NCI-H774 (cell line): ENCODE results near the gene CDK2.
"Not testable (repeated sequence)": the region's sequence is repeated elsewhere in the genome, so short reads cannot be mapped to it uniquely, and the experiment has no call there.

ENCODE experiments used
- DNase-seq: peaks from one replicate; lab custom pipeline; 2025; lab: John Stamatoyannopoulos, UW

The CDK2 gene

DNA sequence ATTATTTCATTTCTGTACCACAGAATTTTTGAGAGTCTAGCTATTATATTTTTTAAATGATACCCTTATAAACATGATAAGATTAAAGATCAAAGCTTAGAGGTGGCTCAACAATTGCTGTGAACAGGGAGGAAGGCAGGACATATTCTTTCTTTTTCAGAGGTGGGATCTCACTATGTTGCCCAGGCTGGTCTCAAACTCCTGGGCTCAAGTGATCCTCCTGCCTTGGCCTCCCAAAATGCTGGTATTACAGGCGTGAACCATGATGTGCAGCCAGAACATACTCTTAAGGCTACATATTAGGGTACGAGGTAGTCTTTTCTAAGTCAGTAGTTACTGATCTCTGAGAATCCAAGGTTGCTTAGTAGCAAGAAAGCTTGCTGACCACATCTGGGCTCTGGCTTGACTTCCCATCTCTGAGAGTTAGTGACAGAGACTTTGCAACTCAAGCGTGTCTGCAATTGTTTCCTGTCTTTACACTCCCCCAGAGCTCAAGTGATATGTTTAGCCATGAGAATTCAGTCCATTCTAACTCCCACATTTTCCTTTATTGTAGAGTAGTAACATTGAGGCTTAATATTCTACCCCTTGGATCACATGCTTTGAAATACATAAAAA is 15.8 kb downstream of the CDK2 start:
- DNase-seq, result no peak

DNA sequence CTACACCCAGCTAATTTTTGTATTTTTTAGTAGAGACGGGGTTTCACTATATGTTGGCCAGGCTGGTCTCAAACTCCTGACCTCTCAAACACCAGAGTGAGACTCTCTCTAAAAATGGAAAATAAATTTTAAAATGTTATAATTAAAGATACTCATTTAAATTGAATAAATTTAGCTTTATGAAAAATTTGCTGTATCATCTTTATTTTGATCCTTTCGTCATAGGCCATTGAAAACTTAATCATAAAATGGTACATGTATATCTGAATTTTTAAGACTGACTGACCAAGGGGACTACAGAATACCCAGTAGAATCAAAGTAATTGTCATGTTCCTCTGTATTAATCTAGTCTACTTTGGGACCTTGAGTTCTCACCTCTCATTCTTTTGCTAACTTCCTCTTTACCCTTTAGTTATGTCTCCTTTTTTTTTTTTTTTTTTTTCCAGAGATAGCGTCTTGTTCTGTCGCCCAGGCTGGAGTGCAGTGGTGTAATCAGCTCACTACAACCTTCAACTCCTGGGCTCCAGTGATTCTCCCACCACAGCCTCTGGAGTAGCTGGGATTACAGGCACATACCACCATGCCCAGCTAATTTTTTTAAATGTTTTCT is 16.7 kb downstream of the CDK2 start:
- no peak for DNase-seq

DNA sequence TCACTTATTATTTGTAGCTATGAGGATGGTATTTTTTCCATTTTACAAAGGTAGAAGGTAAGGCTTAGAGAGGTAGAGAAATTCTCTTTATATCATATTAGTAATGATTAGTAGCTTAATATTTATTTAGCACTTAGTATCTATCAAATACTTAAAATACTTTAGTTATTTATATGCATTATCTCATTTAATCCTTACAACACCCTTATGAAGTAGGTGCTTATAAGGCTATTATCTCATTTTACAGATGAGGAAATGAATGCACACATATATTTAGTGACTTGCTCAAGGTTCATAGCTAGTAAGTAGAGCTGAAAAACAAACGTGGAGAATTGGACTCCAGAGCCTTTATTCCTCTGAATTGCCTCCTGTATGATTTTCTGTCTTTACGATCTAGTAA is 18.2 kb downstream of the CDK2 start:
- DNase-seq, result no peak

DNA sequence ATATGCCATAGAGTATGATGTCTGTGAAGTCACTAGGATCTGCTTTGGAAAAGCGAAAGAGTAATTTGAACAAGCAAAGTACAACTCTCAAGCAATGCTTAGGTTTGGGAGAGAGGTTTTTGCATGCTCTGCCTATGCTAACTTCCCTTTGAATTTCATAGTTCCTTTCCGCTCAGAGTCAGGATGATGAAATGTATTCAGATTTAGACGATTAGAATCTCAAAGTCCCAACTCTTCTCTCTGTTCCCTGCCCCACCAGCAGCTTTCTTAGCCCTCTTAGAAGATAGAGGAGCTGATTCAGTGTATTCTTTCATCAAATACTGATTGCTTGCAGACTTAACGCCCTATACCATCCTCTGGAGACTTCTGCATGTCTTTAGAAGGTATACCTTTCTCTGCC is 18.7 kb downstream of the CDK2 start:
- no peak for DNase-seq

DNA sequence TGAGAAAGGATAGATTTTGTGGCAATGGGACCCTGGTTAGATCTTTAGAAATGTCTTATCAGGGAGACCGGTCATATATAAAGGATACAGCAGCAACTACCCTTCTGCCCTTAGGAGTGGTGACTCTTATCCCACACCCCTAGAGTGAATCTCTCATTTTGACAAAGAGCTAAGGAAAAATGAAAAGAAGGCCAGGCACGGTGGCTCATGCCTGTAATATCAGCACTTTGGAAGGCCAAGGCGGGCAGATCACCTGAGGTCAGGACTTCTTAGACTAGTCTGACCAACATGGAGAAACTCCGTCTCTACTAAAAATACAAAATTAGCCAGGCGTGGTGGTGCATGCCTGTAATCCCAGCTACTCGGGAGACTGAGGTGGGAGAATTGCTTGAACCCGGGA is 19.3 kb downstream of the CDK2 start:
- not testable (repeated sequence) for DNase-seq

DNA sequence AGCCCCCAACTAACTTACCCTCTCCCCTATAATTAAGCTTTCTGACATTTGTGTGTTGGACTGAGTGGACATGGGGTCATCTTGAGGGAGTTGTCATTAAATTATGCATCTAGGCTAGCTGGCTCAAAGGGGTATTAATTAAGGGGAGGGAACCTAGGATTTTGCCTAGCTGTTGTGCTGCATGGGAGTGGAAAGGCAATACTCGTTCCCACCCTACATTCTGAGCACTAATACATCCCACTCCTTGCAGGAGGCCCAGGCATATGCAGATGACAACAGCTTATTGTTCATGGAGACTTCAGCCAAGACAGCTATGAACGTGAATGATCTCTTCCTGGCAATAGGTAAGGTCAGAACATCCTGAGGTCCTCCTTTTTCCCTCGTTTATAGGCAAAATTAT is 24.5 kb downstream of the CDK2 start:
- no peak for DNase-seq

DNA sequence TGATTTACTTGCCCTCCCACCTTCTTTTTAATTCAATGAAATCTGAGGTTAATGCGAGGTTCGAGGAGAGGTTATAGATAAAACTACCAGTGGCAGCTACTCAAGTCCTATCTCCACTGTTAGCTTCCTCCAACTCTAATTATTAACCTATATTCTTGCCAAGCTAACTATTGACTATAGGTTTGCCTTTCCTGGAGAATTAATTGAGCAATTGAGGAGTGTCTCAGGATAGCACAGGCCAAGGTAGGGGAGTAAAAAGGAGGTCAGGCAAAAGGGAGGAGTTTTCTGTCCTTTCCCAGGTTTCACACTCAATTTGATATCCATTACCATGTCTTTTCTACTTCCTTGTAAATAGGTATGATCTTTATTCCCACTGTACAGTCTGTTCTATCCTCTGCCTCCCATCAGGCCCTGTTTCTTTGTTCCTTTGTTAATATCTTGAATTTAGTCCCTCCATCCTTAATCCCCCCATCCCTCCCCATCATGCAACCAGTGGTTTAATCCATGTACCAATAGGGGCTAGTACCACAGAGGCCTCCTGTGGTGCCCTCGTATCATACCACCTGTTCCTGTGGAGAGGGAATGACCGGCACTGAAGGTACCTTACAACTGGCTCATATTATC is 26.7 kb downstream of the CDK2 start:
- DNase-seq, result no peak

DNA sequence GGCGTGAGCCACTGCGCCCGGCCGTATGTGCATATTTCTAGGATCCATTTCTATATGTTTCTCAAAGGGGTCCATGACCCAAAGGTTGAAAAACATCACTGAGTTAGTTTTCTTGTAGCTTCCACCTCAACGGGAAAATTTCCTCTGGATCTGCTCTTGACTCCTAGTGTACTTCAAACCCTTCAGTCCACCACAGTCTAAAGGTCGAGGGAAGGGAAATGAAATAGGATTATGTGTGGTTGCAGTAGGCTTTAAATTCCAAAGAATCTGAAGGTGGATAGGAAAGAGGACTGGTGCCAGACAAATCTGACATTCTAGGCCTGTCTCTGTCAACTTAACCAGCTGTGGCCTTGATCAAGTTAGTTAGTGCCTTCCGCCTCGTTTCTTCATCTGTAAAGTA is 28.7 kb downstream of the CDK2 start:
- no peak for DNase-seq

DNA sequence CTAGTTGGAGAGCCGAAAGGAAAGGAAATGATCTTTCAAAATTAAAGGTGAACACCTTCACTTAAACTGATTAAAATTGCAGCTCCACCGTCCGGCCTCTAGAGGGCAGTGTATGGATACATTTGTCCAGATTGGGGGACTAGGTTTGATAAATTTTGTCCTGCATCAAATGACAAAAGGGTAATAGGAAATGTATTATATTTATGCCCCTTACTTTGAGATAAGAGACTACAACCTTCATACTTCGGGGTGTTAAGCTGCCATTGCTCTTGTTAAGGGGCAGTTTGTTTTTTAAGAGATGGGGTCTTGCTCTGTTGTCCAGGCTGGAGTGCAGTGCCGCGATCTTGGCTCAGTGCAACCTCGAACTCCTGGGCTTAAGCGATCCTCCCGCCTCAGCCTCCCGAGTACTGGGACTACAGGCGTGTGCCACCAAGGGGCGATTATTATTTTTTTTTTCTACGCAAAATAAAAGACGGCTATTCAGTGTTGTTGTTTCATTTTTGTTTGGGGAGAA is 29.6 kb downstream of the CDK2 start:
- peak; percentile 63 for DNase-seq

DNA sequence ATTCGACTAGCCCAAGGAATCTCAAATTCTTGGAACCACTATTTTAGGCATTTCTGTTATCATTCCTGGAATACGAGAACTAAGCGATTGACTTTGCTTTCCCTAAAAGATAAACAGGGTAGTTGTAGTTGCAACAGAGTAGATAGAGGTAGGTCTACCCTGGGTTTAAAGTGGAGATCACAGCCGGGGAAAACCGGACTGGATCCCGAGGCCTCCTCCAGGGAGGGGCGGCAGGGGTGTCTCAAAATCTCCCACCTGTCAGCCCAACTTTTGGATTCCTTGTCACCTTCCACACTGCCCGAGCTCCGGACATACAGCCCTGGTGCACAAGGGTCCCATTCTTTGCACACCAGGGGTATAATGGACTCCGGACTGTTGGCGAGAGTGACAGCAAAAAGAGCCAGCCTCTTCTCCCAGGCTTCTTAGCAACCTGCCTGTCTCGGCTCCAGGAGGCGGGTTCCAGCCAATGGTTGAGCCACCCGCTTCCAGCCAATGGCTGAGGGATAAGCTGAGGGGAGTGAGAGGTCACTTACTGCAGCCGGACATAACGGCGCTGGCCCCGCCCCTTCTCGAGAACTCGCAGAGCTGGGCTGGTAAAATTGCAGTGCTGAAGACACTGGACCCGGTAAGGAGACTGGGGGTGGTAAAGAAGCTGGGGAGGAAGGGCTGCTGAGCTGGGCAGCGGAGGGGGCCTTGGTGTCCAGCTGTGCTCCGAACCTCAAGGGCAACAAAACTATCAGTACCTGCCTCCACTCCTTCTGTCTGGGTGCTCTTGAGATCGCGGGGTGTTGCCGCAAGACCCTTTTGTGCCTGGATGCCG is 30.3 kb downstream of the CDK2 start, which contains the start of gene SUOX:
Gene SUOX (plus strand): TSS at position 562 of the 820 bp plus-strand sequence. CDS start 4,946 bp downstream, outside the sequence.
- peak; percentile 97 for DNase-seq

DNA sequence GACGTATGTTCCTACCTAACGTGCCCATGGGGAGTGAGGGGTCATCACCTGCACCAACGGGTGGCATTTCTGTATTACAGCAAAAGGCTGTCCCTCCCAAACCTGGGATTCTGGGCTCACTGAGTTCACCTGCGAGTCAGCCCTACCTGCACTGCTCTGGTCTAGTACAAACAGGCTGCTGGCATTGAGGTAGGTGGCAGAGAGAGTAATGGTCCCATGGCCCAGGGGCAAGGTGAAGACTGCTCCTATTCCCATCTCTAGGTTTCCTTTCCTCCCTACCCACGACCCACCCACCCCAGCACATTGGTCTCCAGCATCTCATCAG is 30.9 kb downstream of the CDK2 start:
- DNase-seq, result no peak

DNA sequence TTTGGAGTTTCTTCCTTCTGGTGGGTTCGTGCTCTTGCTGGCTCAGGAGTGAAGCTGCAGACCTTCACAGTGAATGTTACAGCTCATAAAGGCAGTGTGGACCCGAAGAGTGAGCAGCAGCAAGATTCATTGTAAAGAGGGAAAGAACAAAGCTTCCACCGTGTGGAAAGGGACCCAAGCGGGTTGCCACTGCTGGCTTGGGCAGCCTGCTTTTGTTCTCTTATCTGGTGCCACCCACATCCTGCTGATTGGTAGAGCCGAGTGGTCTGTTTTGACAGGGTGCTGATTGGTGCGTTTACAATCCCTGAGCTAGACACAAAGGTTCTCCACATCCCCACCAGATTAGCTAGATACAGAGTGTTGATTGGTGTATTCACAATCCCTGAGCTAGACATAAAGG is 32.9 kb downstream of the CDK2 start:
- not testable (repeated sequence) for DNase-seq

DNA sequence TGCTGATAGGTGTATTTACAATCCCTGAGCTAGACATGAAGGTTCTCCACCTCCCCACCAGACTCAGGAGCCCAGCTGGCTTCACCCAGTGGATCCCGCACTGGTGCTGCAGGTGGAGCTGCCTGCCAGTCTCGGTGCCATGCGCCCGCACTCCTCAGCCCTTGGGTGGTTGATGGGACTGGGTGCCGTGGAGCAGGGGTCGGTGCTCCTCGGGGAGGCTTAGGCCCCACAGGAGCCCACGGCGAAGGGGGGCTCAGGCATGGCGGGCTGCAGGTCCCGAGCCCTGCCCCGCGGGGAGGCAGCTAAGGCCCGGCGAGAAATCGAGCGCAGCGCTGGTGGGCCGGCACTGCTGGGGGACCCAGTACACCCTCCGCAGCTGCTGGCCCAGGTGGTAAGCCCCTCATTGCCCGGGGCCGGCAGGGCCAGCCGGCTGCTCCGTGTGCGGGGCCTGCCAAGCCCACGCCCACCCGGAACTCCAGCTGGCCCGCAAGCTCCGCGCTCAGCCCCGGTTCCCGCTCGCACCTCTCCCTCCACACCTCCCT is 33.4 kb downstream of the CDK2 start:
- DNase-seq, result not testable (repeated sequence)

DNA sequence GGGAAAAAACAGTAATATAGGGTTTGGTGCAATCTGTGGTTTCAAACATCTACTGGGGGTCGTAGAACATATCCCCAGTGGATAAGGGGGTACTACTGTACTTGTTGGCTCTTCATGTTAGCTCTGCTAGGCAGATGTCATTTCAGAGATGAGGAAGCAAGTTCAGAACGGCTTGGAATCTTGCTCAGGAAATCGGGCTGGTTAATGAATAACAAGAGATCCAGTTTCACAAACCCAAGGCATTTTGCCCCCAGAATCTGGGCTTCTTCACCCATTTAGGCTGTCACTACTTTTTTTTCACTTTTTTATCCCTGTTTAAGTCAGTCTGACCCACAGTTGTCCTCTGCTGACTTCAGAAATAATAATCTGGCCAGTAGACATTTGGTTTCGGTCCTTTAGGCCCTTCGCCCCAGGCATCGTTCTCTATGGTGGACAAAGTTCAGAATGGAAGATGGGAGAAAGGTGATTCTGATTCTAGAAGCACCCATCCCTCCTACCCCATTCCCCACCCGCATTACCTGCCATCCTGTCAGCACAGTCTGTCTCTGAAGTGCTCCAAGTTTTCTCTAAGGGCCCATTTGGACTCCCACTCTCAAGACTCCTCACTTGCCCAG is 35.0 kb downstream of the CDK2 start:
- DNase-seq, result no peak

DNA sequence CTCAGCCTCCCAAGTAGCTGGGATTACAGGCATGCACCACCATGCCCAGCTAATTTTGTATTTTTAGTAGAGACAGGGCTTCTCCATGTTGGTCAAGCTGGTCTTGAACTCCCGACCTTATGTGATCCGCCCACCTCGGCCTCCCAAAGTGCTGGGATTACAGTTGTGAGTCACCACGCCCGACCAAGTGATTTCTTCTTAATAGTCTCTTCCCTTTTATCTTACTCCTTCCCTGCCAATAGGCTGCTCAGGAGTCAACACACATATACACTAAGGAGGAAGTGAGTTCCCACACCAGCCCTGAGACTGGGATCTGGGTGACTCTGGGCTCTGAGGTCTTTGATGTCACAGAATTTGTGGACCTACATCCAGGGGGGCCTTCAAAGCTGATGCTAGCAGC is 36.7 kb downstream of the CDK2 start:
- not testable (repeated sequence) for DNase-seq

DNA sequence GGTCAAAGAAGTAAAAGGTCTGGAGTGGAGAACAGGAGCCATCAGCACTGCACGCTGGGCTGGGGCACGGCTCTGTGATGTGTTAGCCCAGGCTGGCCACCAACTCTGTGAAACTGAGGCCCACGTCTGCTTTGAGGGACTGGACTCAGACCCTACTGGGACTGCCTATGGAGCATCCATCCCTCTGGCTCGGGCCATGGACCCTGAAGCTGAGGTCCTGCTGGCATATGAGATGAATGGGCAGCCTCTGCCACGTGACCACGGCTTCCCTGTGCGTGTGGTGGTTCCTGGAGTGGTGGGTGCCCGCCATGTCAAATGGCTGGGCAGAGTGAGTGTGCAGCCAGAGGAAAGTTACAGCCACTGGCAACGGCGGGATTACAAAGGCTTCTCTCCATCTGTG is 37.6 kb downstream of the CDK2 start:
- DNase-seq, result no peak

DNA sequence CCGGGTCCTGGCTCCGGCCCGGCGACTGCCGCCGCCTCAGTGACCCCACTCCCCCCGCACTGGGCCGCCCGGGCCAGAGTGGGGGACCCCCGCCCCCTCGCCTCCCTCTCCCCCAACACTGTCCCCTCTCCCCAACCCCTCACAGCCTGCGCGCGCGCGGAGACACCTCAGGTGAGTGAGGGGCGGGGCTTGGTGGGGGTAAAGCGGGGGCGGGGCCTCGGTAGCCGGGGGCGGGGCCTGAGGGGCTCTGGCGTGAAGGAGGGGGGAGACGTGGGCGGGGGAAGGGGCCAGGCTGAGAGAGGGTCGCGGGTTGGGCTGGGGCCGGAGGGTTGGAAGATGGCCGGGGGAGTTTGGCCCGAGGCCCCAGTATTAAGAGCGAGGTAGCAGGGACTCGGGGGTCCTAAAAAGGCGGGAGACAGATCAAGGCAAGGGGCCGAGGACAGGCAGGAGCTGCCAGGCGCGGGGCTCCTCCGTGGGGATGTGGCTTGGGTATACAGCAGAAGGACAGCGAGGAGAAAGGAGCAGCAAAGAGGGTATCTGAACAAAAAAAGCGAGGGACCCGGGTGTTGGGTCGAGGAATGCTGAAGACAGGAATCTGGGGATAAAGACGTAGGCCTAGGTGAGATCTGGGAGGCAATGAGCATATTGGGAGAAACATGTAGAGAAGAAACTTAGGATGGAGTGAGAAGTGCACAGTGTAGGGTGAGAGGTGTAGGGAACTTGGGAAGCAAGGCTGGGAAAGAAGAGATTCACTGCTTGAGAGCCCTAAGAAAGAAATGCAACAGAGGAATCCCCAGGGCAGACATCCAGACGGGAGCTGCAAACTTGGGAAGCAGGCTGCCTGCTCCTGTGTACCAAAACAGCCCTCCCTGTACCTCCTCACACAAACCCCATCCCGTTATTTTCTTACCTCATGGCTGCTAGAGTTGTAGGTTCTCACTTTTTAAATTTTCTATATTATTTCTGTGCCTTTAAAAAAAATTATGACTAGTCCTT is 41.2 kb downstream of the CDK2 start:
- DNase-seq, result peak; percentile 84

DNA sequence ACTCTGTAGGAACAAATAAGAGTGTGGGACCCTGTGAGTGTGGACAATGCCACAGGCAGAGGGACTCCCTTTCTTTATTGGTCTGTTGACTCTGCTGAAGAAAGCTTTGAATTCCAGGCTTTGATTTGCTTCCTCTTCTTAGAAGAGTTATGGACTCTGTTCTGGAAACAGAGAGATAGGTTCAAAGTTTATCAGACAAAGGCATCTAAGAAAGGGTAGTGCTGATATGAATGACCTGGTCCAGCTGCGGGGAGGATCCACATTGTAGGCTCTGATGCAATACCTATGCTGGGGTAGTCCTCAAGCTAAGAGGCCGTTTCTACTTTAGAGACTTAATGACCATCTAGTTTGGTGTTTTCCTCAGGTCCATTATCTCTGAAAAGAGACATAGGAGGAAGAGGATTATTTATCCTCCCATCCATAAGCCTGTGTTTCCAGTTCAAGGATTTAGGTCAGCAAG is 43.5 kb downstream of the CDK2 start:
- no peak for DNase-seq

DNA sequence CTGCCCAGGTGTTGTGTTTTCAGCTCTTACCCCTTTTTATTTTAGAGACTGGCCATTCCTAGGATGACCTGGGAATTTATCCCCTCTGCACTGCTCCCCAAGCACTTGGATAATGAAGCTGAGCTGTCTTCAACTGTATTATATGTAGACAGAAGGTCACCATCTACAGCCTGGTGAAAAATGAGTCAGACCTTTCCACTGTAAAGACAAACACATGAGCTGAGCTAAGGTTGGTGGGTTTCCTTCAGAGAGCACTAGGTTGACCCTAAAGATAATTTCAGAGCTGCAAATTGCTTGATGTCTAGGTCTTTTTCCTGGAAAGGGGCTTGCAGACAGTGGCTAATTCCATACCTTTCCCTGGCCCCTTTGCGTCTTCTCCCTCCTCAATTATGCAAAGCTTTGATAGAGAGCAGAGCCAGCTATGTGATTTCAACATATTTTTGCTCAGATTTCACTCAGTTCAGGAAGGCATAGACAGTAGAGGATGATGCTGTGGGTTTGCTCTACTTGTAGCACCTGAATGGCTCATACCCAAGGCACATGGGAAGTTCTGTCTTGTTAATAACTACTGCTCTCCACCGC is 45.0 kb downstream of the CDK2 start:
- DNase-seq, result no peak

DNA sequence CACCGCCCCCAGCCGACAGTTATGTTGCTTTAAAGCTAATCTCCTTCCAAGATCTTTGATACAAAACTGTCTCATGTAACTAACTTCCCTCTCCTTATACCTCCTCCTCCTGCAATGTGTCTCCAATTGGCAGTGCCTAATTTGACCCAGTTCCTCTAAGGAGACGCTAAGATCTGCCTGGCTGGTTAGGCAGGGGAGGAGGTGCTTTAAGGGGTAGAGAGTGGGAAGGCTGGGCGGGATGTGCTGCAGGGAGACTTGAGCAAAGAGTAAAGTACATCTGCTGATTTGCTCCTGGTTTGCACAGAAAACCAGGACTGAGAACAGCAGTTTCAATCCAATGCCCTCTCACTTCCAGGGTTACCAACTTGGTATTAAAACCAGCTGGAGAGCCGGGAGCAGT is 46.9 kb downstream of the CDK2 start:
- DNase-seq, result no peak
